Heart left ventricle (tissue), 13 donors: ENCODE measurements around the gene NFIA.

Experiments used
- CTCF ChIP-seq, 12 donors: fragments of 200-600 bp; sonication (generic) in 4 of 12; IDR thresholded peaks; one replicate each; pipeline versions ENCODE4 v1.5.0 to v1.8.0; 2018 to 2022; ENCODE audit warnings: antibody characterized with exemption in 12 of 12, mild to moderate bottlenecking in 5 of 12
- POLR2A ChIP-seq, 2 donors: fragments of 450-650 bp; IDR thresholded peaks; one replicate each; pipeline ENCODE4 v1.6.1; 2017; ENCODE audit warnings: antibody characterized with exemption in 2 of 2, mild to moderate bottlenecking in 2 of 2, moderate library complexity in 2 of 2
- donor health status: ischemic (EF 13 %, LVEDD 7.1; RV severe dilation, severe dysfunction).
- donor health status: DM: no; HTN: yes; CAD: no.
- donor health status: DM: no; HTN: no; CAD: no.
- donor health status: ischemic (EF 25% LVEDD 6.9; RV normal size, moderate dysfunction).
- donor health status: ischemic (EF 25% LVEDD 5.7; RV mildly dilated, moderate dysfunction).
- donor health status: ischemic (EF 35%, LVEDD 5.7; RV mildly dilated, moderate dysfunction).
- donor health status: nonischemic (EF 11% LVEDD 7.7; RV severe dilation, severe dysfunction).
- donor health status: DM: yes; HTN: yes; CAD: no.
- donor health status: PGD.
- donor health status: ischemic (EF 29% LVEDD 5.4; RV normal size, mild dysfunction).
- donor health status: nonischemic (EF 23%, LVEDD 6.1; RV moderate dilation, normal function).

GRCh38 chr1:61504852-61505390, 422.6 kb downstream of the NFIA start:
- TF ChIP-seq CTCF (IDR thresholded peaks at IDR 0.05) = no peak
- TF ChIP-seq POLR2A (IDR thresholded peaks at IDR 0.05) = no peak
